ENCODE data around the gene ZNF362. TPM values are rescaled to one million over a fixed set of nuclear protein-coding genes. Genes with fewer than 3 reads are reported as not detected.

The ZNF362 gene
- total and polyA plus RNA-seq, 2 donors (not counting 1 experiment from before 2014, with no cell fraction given) = 3.8 to 5.7 TPM

- H3K27ac ChIP-seq (ENCODE audit: insufficient read depth, low read length) = no peak overlapping the region
- H3K79me2 ChIP-seq (ENCODE audit: control insufficient read depth, insufficient read depth, low read length) = peaks cover 2% of the 10 kb centered on the region
Observed at GRCh38 chr1:33266766-33267165, 10.5 kb downstream of the ZNF362 start.

GRCh38 chr1:33267468-33268205 is 11.3 kb downstream of the ZNF362 start:
- H2AFZ ChIP-seq (ENCODE audit: low read length) = no peak overlapping the region
- DNase-seq (ENCODE audit: low read depth in 2 of 2) = no peak
- H4K20me1 ChIP-seq (ENCODE audit: control insufficient read depth, extremely low read depth, insufficient read depth, low read length) = no peaks in the 10 kb centered on the region
- no peaks in the 10 kb centered on the region for H3K9me3 ChIP-seq (ENCODE audit: control insufficient read depth, insufficient read depth, low read depth, low read length)
- TF ChIP-seq CTCF (conservative IDR thresholded peaks at IDR 0.05 in 1 of 2, IDR thresholded peaks at IDR 0.05 in 1 of 2; ENCODE audit: low read depth in 1 of 2, low read length in 2 of 2) (no peak), EZH2 (IDR thresholded peaks at IDR 0.05; ENCODE audit: low read length, missing control alignments) (no peak)
- H3K27ac ChIP-seq (ENCODE audit: insufficient read depth, low read length) = no peak overlapping the region
- H3K4me2 ChIP-seq (ENCODE audit: extremely low read depth, insufficient read depth, low read length) = no peak overlapping the region
- H3K4me3 ChIP-seq (replicated peaks in 1 of 4; ENCODE audit: control extremely low read depth in 1 of 4, insufficient read depth in 1 of 4, low read depth in 3 of 4, low read length in 4 of 4) = no peak overlapping the region
- H3K36me3 ChIP-seq (ENCODE audit: control insufficient read depth, insufficient read depth, low read length) = no peaks in the 10 kb centered on the region
- no peaks in the 10 kb centered on the region for H3K27me3 ChIP-seq (ENCODE audit: control insufficient read depth, insufficient read depth, low read length)
- H3K4me1 ChIP-seq (ENCODE audit: control insufficient read depth, extremely low read depth, insufficient read depth, low read length) = no peaks in the 10 kb centered on the region
- peaks cover 2% of the 10 kb centered on the region for H3K79me2 ChIP-seq (ENCODE audit: control insufficient read depth, insufficient read depth, low read length)
- H3K9ac ChIP-seq (ENCODE audit: insufficient read depth, low read length) = no peak overlapping the region

More at GRCh38 chr1:33266766-33267165, 10.5 kb downstream of the ZNF362 start:
- Histone ChIP-seq H3K9ac (ENCODE audit: insufficient read depth, low read length) (no peak overlapping the region), H2AFZ (ENCODE audit: low read length) (no peak overlapping the region), H3K9me3 (ENCODE audit: control insufficient read depth, insufficient read depth, low read depth, low read length) (no peaks in the 10 kb centered on the region), H3K36me3 (ENCODE audit: control insufficient read depth, insufficient read depth, low read length) (no peaks in the 10 kb centered on the region), H3K27me3 (ENCODE audit: control insufficient read depth, insufficient read depth, low read length) (no peaks in the 10 kb centered on the region), H3K4me3 (replicated peaks in 1 of 4; ENCODE audit: control extremely low read depth in 1 of 4, insufficient read depth in 1 of 4, low read depth in 3 of 4, low read length in 4 of 4) (no peak overlapping the region), H3K4me2 (ENCODE audit: extremely low read depth, insufficient read depth, low read length) (no peak overlapping the region), H4K20me1 (ENCODE audit: control insufficient read depth, extremely low read depth, insufficient read depth, low read length) (no peaks in the 10 kb centered on the region), H3K4me1 (ENCODE audit: control insufficient read depth, extremely low read depth, insufficient read depth, low read length) (no peaks in the 10 kb centered on the region)
- TF ChIP-seq CTCF (conservative IDR thresholded peaks at IDR 0.05 in 1 of 2, IDR thresholded peaks at IDR 0.05 in 1 of 2; ENCODE audit: low read depth in 1 of 2, low read length in 2 of 2) (no peak), EZH2 (IDR thresholded peaks at IDR 0.05; ENCODE audit: low read length, missing control alignments) (no peak)
- DNase-seq (ENCODE audit: low read depth in 2 of 2) = no peak

- no peaks in the 10 kb centered on the region for H3K27me3 ChIP-seq (ENCODE audit: control insufficient read depth, insufficient read depth, low read length)
- H3K27ac ChIP-seq (ENCODE audit: insufficient read depth, low read length) = no peak overlapping the region
- no peaks in the 10 kb centered on the region for H3K36me3 ChIP-seq (ENCODE audit: control insufficient read depth, insufficient read depth, low read length)
- no peak for DNase-seq (ENCODE audit: low read depth in 2 of 2)
- no peak overlapping the region for H3K9ac ChIP-seq (ENCODE audit: insufficient read depth, low read length)
- H3K9me3 ChIP-seq (ENCODE audit: control insufficient read depth, insufficient read depth, low read depth, low read length) = no peaks in the 10 kb centered on the region
- H3K79me2 ChIP-seq (ENCODE audit: control insufficient read depth, insufficient read depth, low read length) = no peaks in the 10 kb centered on the region
- no peaks in the 10 kb centered on the region for H3K4me1 ChIP-seq (ENCODE audit: control insufficient read depth, extremely low read depth, insufficient read depth, low read length)
- H4K20me1 ChIP-seq (ENCODE audit: control insufficient read depth, extremely low read depth, insufficient read depth, low read length) = no peaks in the 10 kb centered on the region
- TF ChIP-seq EZH2 (IDR thresholded peaks at IDR 0.05; ENCODE audit: low read length, missing control alignments) (no peak), CTCF (conservative IDR thresholded peaks at IDR 0.05 in 1 of 2, IDR thresholded peaks at IDR 0.05 in 1 of 2; ENCODE audit: low read depth in 1 of 2, low read length in 2 of 2) (no peak)
- no peak overlapping the region for H3K4me2 ChIP-seq (ENCODE audit: extremely low read depth, insufficient read depth, low read length)
- no peak overlapping the region for H3K4me3 ChIP-seq (replicated peaks in 1 of 4; ENCODE audit: control extremely low read depth in 1 of 4, insufficient read depth in 1 of 4, low read depth in 3 of 4, low read length in 4 of 4)
- H2AFZ ChIP-seq (ENCODE audit: low read length) = no peak overlapping the region
Observed at GRCh38 chr1:33268457-33268856, 12.2 kb downstream of the ZNF362 start.
